ENCODE data around the gene RUSC2.
"Not testable (repeated sequence)": the region's sequence is repeated elsewhere in the genome, so short reads cannot be mapped to it uniquely, and the experiment has no call there.

RUSC2 gene

DNA sequence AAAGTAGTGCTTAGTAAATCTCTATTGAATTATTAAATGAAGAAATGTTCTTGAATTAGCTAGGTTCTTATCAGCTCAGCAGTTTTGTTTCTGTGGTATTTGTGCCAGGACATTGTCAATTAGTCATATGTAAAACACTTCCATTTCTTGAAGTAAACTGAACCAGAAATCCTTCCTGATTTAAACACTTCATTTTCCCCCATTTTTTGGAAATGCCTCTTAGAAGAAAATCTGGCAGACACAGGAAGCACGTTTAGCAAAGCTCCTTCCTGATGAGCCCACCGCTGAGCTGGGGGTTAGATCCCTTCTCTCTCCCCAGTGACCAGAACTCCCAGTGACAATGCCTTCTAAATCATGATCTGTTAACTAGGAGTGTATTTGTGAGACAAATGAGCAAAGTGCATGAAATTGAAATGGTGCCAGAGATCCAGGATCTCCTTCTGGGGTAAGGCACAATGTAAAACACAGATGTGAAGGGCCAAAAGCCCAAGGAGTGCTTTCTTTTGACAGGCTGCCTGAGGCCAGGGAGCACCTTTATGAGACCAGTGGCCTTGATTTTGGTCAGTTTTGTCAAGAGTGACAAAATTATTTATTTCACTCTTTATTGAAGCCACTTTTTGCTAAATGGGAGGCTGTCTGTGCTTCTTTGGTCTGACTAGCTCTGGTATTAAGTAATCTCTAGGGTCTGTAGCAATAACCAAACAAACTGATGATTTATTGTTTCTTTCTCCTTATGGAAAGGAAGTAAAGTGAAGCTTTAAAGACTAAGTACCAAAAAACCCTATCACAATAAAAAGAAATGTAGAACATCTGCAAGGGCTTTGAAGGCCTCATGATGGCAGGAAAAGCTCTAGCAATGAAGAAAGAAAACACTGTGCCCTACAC is 25.5 kb upstream of the RUSC2 start:
- no peak for TF ChIP-seq POLR2A (IDR thresholded peaks at IDR 0.05; ENCODE audit: extremely low read depth, insufficient read length)
- TF ChIP-seq, protein P1, sequence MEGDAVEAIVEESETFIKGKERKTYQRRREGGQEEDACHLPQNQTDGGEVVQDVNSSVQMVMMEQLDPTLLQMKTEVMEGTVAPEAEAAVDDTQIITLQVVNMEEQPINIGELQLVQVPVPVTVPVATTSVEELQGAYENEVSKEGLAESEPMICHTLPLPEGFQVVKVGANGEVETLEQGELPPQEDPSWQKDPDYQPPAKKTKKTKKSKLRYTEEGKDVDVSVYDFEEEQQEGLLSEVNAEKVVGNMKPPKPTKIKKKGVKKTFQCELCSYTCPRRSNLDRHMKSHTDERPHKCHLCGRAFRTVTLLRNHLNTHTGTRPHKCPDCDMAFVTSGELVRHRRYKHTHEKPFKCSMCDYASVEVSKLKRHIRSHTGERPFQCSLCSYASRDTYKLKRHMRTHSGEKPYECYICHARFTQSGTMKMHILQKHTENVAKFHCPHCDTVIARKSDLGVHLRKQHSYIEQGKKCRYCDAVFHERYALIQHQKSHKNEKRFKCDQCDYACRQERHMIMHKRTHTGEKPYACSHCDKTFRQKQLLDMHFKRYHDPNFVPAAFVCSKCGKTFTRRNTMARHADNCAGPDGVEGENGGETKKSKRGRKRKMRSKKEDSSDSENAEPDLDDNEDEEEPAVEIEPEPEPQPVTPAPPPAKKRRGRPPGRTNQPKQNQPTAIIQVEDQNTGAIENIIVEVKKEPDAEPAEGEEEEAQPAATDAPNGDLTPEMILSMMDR (IDR thresholded peaks at IDR 0.05; ENCODE audit: low read depth, low read length): no peak
- TF ChIP-seq MYC (IDR thresholded peaks at IDR 0.05; ENCODE audit: low read depth, low read length): no peak
- TF ChIP-seq, protein P2, sequence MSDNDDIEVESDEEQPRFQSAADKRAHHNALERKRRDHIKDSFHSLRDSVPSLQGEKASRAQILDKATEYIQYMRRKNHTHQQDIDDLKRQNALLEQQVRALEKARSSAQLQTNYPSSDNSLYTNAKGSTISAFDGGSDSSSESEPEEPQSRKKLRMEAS (IDR thresholded peaks at IDR 0.05; ENCODE audit: low read depth, low read length): no peak
- H3K4me3 ChIP-seq (ENCODE audit: low read depth, low read length): no peak overlapping the region
- no peak for DNase-seq (ENCODE audit: low read depth)

DNA sequence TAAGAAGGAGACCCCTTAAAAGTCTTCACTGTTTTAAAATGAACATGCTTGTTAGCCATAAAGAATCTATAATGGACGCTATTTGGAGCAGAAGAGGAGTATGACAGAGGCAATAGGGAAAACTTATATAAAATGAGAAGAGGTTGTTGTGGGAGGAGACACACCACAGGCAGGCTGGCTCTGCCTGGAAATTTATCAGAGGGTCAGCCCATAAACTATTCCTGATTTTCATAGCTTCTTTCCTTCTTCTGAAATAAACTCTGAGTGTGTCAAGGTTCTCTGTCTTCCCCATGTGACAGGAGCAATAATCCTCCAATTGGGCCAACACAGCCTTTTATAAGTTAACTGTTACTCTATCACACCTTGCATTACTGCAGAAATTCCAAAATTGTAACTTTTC is 19.6 kb upstream of the RUSC2 start:
- TF ChIP-seq, protein P1 (IDR thresholded peaks at IDR 0.05; ENCODE audit: low read depth, low read length): no peak
- DNase-seq (ENCODE audit: low read depth): no peak
- no peak overlapping the region for H3K4me3 ChIP-seq (ENCODE audit: low read depth, low read length)

DNA sequence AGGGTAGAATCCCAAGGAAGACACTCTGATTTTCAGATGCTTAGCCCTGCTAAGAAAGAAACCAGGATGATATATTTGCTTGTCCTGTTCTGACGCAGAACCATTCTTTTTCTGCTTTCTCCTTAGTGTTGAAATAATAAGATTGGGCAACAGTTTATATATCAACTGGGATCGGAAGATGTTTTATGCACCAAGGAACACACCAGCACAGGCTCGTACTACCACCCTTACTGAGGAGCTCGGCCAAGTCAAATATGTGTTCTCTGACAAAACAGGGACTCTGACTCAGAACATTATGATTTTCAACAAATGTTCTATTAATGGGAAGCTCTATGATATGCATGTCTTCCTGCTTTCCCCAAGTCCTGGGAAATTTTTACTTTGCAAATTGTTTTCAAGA is 19.0 kb upstream of the RUSC2 start:
- no peak for TF ChIP-seq MYC (IDR thresholded peaks at IDR 0.05; ENCODE audit: low read depth, low read length)
- no peak for TF ChIP-seq POLR2A (IDR thresholded peaks at IDR 0.05; ENCODE audit: extremely low read depth, insufficient read length)
- TF ChIP-seq, protein P1 (IDR thresholded peaks at IDR 0.05; ENCODE audit: low read depth, low read length): no peak
- TF ChIP-seq, protein P2 (IDR thresholded peaks at IDR 0.05; ENCODE audit: low read depth, low read length): no peak
- DNase-seq (ENCODE audit: low read depth): no peak
- H3K4me3 ChIP-seq (ENCODE audit: low read depth, low read length): no peak overlapping the region

- DNase-seq (ENCODE audit: low read depth): no peak
- TF ChIP-seq, protein P2 (IDR thresholded peaks at IDR 0.05; ENCODE audit: low read depth, low read length): no peak
- TF ChIP-seq POLR2A (IDR thresholded peaks at IDR 0.05; ENCODE audit: extremely low read depth, insufficient read length): no peak
- TF ChIP-seq, protein P1 (IDR thresholded peaks at IDR 0.05; ENCODE audit: low read depth, low read length): no peak
- H3K4me3 ChIP-seq (ENCODE audit: low read depth, low read length): no peak overlapping the region
Measured at GRCh38 chr9:35476596-35476995, 13.3 kb upstream of the RUSC2 start.

GRCh38 chr9:35477211-35477855 is 12.6 kb upstream of the RUSC2 start:
- DNase-seq (ENCODE audit: low read depth): peak; percentile 83
- TF ChIP-seq, protein P2 (IDR thresholded peaks at IDR 0.05; ENCODE audit: low read depth, low read length): peak; percentile 59
- TF ChIP-seq, protein P1 (IDR thresholded peaks at IDR 0.05; ENCODE audit: low read depth, low read length): peak; percentile 95
- not testable (repeated sequence) for H3K4me3 ChIP-seq (ENCODE audit: low read depth, low read length)

Measured in NB4 (cell line).